Measurements from ENCODE around the gene DMD.

Gene DMD

GRCh38 chrX:31318866-31319265 is 1892.5 kb downstream of the DMD start:
- no peak for TF ChIP-seq CTCF (conservative IDR thresholded peaks at IDR 0.05; ENCODE audit: low read depth, low read length)
- DNase-seq (ENCODE audit: low read depth): no peak
- H3K4me3 ChIP-seq (ENCODE audit: low read depth, low read length): no peak overlapping the region

- TF ChIP-seq CTCF (conservative IDR thresholded peaks at IDR 0.05; ENCODE audit: low read depth, low read length): no peak
- no peak for DNase-seq (ENCODE audit: low read depth)
- H3K4me3 ChIP-seq (ENCODE audit: low read depth, low read length): no peak overlapping the region
Measured at GRCh38 chrX:31316340-31316991, 1894.9 kb downstream of the DMD start.

GRCh38 chrX:31314921-31315320 is 1896.4 kb downstream of the DMD start:
- no peak overlapping the region for H3K4me3 ChIP-seq (ENCODE audit: low read depth, low read length)
- DNase-seq (ENCODE audit: low read depth): peak; percentile 62
- TF ChIP-seq CTCF (conservative IDR thresholded peaks at IDR 0.05; ENCODE audit: low read depth, low read length): no peak

GRCh38 chrX:31307952-31308351 is 1903.4 kb downstream of the DMD start:
- no peak overlapping the region for H3K4me3 ChIP-seq (ENCODE audit: low read depth, low read length)
- no peak for TF ChIP-seq CTCF (conservative IDR thresholded peaks at IDR 0.05; ENCODE audit: low read depth, low read length)
- no peak for DNase-seq (ENCODE audit: low read depth)

- no peak for DNase-seq (ENCODE audit: low read depth)
- no peak overlapping the region for H3K4me3 ChIP-seq (ENCODE audit: low read depth, low read length)
- no peak for TF ChIP-seq CTCF (conservative IDR thresholded peaks at IDR 0.05; ENCODE audit: low read depth, low read length)
Measured at GRCh38 chrX:31302573-31303075, 1908.7 kb downstream of the DMD start.

GRCh38 chrX:31301941-31302340 is 1909.4 kb downstream of the DMD start:
- TF ChIP-seq CTCF (conservative IDR thresholded peaks at IDR 0.05; ENCODE audit: low read depth, low read length): no peak
- no peak overlapping the region for H3K4me3 ChIP-seq (ENCODE audit: low read depth, low read length)
- no peak for DNase-seq (ENCODE audit: low read depth)

GRCh38 chrX:31301203-31301602 is 1910.1 kb downstream of the DMD start:
- H3K4me3 ChIP-seq (ENCODE audit: low read depth, low read length): no peak overlapping the region
- no peak for TF ChIP-seq CTCF (conservative IDR thresholded peaks at IDR 0.05; ENCODE audit: low read depth, low read length)
- no peak for DNase-seq (ENCODE audit: low read depth)
